Measurements from ENCODE around the gene LRRN2.

GRCh38 chr1:204709960-204710912 is 24.7 kb upstream of the LRRN2 start:
- no peak for TF ChIP-seq CTCF (conservative IDR thresholded peaks at IDR 0.05; ENCODE audit: low read depth in 2 of 2)
- no peak for TF ChIP-seq EZH2phosphoT487 (IDR thresholded peaks at IDR 0.05; ENCODE audit: unreplicated experiment)
- TF ChIP-seq REST (IDR thresholded peaks at IDR 0.05; ENCODE audit: unreplicated experiment): no peak
- TF ChIP-seq POLR2AphosphoS5 (IDR thresholded peaks at IDR 0.05; ENCODE audit: low read depth): no peak; the same call in 1 of the 2 replicates
- TF ChIP-seq EZH2 (IDR thresholded peaks at IDR 0.05; ENCODE audit: low read depth, unreplicated experiment): no peak
- TF ChIP-seq STAT1 (IDR thresholded peaks at IDR 0.05; ENCODE audit: unreplicated experiment): no peak

Data from GM23338 (cell line).